DMS 273 (cell line): Measurements from ENCODE around the gene PCBP3.
"Not testable (repeated sequence)": the region's sequence is repeated elsewhere in the genome, so short reads cannot be mapped to it uniquely, and the experiment has no call there.

Experiments
- DNase-seq: peaks from one replicate; lab custom pipeline; 2025; ENCODE audit not compliant: unreplicated experiment; lab: John Stamatoyannopoulos, UW

Gene PCBP3

DNA sequence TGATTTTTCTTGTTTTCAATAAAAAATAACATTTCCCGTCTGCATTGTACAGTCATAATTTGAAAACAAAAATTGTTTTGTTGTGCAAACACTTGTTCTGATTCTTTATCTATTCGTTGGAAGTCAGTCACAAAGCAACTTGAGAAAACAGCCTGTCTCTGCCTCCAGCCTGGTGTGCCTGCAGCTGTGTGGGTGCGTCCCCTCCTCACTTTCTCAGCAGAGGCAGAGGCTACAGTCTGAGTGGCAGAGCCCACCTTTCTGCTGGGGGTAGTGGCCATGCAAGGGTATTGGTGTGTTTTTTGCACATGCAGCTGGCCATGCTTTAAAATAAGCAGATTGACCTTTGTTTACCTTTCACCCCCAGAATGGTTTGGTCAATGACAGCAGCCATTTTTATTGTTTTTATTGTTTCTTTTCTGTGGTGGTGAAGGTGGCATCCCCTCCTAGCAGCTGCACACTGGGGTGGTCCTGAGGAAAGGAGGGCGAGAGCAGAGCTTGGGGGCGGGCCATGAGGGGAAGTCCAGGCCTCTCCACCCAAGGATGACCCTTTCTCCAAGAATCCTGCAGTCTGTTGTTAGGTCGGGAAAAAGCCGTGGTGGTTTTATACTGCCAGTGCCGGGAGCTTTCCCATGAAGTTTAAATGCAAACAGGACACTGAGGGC is 159.6 kb downstream of the PCBP3 start:
- no peak for DNase-seq

DNA sequence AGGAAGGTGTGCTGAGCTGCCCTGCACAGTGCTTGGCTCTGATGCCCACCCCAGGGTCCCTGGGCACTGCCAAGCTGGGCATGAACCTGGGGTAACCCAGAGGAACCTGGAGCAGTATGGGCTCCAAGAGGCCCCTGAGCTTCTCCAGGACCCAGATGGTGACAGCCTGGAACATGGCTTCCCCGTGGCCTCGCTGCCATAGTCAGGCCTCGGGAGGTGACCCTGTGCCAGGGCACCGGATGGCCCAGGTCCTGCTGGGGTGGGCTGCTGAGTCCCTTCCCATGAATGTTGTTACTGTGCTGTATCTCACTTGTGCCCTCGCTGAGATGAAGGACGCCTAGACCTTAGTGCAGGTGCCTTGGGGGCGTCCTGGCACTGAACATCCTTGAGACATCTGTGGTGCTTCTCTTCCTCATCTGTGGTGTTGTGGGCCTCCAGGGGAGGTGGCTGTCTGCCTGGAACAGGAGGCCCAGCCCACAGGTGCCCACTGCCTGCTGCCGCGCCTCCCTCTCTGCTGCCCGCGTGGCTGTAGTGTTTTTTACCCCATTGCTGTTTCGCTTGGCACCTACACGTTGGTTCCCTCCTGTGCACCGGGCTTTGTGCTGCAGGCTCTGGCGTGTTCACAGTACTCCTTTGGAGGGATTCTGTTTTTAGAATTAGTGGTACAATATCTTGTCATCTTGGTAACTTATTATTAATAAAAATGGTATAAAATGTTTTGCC is 160.3 kb downstream of the PCBP3 start:
- no peak for DNase-seq

DNA sequence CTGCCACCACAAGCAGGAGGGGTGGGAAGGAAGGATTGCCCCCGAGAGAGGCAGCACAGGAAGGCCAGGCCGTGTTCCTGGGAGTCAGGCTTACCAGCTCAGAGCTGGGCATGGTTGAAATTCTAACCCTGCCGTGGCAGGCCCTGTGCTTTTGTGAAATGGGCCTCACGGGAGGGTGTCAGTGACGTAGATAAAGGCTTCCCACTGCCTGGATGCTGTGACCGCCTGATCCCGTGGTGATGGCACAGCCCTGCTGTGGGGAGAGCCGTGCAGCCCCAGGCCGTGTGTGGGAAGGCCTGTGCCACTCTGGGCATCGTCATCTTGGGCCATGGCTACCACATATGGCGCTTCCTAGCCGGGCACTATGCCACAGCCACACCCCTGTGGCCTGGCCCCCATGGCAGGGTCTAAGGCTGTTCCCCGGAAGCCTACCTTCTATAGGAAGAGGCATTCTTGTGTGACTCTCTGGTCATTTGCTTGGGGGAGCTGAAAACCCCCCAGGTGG is 161.3 kb downstream of the PCBP3 start:
- DNase-seq: no peak

DNA sequence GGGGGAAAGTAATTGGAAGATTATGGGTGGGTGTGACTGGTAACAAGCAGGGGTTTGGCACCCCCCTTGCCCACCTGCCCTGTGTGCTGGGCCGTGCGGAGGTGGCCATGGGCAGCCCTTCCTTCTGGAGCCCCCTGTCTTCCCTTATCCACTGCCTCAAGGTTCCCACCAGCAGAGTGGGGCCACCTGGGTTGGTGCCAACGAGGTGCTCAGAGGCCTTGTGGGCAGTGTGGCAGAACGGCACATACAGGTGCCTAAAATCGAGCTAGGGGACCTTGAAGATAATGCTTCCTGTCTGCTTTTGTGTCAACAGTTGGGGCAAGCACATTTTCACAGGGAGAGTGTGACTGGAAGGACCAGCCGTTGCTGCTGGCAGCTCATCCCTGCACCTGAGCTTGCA is 161.8 kb downstream of the PCBP3 start:
- DNase-seq: no peak

DNA sequence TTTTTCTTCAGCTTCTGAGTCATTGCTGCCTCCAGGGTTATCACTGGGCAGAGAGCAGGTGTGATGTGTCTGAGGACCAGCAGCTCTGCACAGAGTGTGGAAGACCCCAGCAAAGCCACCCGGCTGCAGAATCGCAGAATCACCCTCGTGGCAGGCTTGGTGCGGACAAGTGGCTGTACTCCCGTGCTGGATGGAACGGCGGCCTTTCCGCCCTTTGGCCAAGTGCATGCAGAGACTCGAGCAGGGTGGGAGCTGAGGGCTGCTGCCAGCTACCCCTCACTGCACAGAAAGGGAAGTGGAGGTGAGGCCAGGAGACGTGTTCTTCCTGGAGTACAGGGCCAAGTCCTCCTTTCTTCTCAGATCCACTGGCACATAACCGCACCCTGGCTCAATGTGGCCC is 162.5 kb downstream of the PCBP3 start:
- DNase-seq: no peak

DNA sequence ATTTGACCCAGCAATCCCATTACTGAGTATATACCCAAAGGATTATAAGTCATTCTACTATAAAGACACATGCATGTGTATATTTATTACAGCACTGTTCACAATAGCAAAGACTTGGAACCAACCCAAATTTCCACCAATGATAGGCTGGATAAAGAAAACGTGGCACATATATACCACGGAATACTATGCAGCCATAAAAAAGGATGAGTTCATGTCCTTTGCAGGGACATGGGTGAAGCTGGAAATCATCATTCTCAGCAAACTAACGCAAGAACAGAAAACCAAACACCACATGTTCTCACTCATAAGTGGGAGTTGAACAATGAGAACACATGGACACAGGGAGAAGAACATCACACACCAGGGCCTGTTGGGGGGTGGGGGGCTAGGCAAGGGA is 165.1 kb downstream of the PCBP3 start:
- DNase-seq: not testable (repeated sequence)

DNA sequence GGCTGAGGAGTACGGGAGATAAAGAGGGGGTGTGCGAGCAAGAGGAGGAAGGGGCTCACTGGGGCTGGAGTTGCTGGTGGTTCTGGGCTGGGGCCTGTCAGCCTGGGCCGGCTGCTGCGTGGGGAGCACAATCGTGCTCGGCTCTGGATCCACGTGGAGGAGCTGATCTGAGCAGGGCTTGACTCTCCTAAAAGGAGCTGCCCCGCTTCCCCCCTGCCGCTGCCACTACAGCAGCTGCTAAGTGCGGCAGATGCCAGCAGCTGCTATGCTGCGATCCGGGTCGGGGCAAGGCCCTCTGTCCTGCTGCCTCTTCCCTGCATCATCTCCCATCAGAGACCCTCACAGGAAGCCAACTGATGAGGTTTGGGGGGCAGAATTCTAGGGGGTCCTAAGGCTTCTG is 165.9 kb downstream of the PCBP3 start:
- DNase-seq: no peak

DNA sequence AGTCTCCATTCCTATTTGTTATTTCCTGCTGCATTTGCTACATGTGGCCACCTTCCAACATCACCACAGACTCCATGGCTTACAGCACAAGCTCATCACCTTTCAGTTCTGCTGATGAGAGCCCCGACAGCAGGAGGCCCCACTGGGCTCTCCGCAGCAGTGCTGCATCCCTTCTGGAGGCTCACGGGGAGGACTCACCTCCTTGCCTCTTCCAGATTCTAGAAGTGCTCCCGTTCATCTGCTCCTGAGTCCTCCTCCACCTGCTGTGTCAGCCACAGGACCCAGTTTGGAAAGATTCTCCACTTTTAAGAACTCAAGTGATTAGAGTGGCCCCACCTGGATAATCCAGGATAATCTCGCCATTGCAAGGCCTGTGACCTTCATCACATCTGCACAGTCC is 167.6 kb downstream of the PCBP3 start:
- no peak for DNase-seq

DNA sequence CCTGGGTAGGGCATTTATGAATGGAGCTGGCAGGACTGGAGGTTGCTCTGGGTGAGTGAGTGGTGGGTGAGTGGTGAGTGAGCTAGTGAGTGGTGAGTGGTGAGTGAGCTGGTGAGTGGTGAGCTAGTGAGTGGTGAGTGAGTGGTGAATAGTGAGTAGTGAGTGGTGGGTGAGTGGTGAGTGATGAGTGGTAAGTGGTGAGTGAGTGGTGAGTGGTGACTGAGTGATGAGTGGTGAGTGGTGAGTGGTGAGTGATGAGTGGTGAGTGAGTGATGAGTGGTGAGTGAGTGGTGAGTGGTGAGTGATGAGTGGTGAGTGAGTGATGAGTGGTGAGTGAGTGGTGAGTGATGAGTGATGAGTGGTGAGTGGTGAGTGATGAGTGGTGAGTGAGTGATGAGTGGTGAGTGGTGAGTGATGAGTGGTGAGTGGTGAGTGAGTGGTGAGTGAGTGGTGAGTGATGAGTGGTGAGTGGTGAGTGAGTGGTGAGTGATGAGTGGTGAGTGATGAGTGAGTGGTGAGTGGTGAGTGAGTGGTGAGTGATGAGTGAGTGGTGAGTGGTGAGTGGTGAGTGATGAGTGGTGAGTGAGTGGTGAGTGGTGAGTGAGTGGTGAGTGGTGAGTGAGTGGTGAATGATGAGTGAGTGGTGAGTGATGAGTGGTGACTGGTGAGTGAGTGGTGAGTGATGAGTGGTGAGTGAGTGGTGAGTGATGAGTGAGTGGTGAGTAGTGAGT is 170.8 kb downstream of the PCBP3 start:
- not testable (repeated sequence) for DNase-seq

DNA sequence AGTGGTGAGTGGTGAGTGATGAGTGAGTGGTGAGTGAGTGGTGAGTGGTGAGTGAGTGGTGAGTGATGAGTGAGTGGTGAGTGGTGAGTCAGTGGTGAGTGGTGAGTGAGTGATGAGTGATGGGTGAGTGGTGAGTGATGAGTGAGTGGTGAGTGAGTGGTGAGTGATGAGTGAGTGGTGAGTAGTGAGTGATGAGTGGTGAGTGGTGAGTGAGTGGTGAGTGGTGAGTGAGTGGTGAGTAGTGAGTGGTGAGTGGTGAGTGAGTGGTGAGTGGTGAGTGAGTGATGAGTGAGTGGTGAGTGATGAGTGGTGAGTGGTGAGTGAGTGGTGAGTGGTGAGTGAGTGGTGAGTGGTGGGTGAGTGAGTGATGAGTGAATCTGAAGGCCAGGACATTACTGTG is 172.3 kb downstream of the PCBP3 start:
- not testable (repeated sequence) for DNase-seq

DNA sequence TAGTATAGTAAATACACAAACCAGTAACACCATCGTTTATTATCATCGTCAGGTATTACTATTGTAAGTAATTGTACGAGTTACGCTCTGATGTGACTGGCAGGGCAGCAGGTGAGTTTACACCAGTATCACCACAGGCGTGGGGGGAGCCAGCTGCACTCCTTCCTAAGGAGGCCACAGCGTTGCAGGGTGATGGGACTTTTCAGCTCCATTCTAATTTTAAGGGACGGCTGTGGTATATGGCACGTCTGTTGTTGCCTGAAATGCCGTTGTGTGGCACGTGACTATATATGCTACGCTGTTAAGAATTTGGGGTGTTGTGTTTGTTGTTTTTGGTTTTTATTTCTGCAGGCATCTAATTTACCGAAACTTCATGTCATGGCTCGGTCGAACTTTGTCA is 173.3 kb downstream of the PCBP3 start:
- no peak for DNase-seq

DNA sequence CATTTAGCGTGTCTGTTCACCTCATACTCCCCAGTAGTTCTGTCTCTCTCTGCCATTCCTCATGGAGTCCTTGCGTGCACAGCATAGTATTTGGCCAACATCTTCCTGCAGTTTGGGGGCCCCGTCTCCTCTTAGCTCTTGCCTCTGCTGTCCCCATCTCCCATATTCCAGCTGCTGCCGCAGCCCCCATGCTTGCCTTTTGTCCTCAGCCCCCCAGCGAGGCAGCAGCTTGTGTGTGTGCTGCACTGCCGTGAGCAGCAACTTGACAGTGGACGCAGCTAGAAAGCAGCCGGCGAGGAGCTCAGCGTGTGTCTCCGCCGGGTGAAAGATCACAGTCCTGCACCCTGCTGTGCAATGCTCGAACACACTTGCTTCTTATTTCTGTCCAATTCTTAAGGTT is 173.8 kb downstream of the PCBP3 start:
- DNase-seq: no peak

DNA sequence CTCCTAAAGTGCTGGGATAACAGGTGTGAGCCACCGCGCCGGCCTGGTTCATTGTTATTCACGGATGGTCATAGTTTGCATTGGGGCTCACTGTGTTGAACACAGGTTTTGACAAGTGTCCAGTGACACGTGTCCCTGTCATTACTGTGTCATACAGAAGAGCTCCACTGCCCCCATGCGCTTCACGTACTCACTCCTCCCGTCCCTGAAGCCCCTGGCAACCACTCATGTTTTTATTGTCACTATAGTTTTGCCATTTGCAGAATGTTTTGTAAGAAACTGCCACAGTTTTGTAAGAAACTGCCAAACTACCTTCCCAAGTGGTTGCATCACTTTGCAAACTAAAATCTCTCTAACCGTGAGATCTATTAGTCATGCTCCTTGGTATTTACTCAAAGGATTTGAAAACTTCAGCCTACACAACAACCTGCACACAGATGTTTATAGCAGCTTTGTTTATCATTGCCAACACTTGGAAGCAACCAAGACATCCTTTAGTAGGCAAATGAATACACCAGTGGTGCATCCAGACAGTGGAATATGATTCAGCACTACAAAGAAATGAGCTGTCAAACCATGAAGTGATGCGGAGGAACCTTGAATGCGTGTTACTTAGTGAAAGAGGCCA is 174.9 kb downstream of the PCBP3 start:
- DNase-seq: no peak

DNA sequence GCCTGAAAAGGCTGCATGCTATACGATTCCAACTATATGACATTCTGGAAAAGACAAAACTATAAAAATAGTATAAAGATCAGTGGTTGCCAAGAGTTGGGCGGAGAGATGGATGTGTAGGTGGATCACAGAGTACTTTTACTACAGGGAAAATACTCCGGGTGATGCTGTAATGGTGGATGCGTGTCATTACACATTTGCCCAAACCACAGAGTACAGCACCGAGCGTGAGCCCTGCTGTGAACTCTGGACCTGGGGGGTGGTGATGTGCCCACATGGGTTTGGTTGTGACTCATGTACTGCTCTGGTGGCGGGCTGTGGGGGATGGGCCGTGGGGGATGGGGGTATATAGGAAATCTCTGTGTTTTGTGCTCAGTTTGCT is 175.4 kb downstream of the PCBP3 start:
- DNase-seq: peak; percentile 13

DNA sequence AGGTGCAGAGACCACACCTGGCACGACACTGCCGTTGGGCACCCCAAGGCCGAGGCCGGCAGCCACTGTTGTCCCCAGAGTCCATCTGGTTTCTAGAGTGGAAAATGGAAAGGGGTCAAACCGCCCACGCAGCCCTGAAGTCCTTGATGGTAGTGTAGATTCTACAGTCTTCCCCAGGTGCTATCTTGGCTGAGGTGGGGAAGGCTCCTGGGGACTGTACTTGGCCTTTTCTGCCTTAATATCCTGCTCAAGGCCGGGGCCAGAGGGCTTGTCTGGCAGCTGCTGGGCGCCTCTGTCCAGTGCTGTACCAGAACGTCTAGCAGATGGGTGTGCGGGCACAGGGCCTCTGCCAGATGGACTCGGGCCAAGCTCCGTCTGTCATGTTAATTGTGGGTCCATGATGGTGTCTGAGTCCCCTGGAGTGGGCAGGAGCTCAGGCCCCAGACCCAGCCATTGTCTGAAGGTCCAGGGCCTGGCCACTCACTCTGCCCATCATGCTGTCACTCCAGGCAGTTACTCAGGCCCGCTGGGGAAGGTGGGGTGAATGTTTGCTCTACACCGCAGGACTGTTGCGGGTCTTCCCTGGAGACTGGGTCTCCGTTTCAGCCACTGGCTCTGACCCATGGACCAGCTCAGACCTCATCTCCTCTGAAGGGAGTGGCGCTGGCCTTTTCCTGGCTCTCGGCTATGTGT is 176.1 kb downstream of the PCBP3 start:
- DNase-seq: peak; percentile 60

DNA sequence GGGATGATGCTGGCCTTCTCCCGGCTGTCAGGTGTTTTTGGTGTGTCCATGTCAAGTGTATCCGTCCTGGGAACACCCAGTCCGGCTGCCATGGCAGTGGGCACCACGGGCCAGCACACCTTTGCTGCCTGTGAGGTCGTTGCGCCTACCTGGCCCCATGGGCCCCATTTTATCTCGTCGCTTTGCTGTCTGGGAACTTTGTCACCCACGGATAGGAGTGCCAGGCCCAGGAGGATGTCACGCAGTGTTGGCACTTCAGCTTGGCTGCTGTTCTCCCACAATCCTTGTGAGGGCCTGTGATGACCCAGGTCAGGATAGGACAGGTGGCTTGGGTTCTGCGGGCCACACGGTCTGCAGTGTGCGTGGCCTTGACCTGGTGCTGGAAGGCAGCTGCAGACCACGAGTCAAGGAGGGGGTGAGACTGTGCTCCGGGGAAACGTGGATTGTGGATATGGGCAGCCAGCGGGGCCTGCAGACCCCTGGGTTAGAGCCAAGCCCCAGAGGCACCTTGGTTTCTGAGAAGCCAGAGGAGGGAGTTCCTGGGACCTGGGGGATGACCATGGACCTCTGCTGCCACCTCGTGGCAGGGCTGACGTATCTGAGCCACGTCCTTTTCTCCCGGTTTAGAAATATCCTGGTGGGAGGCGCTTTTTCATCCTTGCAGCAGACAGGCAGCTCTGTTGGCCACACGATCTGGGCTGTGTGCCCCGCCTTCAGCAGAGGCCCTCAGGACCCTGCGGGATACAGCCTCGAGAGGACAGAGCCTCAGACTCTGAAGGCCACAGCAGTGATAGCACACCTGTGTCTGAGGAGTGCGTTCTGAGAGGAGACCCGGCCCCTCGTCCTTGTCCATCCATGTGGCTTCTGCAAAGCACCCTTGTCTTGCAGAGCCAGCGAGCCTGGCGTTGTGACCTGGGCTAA is 176.9 kb downstream of the PCBP3 start:
- DNase-seq: peak; percentile 94

DNA sequence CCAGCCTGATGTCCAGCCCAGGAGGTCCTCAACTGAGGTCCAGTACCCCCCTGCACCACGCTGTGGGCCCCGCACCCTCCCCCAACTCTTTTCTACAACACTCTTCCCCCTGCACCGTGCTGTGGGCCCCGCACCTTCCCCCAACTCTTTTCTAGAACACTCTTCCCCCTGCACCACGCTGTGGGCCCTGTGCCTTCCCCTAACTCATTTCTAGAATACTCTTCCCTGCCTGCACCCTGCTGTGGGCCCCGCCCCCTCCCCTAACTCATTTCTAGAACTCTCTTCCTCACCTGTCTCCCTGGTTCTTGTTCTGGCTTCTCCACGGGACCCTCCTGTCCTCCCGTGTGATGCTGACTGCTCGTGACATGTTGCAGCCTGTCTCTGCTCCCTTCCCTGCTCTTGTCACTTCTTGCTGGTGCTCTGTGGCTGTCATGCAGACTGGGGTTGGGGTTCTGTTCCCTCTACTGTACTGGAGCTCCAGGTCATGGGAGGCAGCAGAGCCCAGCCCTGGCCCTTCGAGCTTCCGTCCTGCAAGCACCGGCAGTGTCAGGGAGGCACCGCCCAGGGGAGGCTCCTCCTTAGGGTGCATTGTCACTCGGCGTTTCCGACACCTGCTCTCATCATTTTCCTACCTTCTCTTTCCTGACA is 177.9 kb downstream of the PCBP3 start:
- DNase-seq: no peak

DNA sequence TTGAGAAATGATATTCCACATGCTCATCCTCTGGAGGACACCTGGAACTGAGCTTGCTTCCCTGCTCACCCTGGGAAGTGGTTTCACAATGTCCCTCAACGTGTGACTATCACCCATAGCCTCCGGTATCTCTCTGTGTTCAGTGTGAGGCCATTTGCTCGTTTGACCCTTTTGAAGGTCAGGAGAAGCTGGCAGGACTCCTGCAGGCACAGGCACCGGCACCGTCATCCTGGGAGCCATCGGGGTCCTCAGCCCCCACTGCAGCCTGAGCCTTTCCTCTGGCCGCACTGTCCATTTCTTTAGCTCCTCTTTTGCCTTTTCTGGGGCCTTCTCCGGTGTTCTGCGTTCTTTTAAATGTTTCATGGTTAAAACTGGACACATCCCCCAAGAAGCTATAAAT is 178.5 kb downstream of the PCBP3 start:
- no peak for DNase-seq

DNA sequence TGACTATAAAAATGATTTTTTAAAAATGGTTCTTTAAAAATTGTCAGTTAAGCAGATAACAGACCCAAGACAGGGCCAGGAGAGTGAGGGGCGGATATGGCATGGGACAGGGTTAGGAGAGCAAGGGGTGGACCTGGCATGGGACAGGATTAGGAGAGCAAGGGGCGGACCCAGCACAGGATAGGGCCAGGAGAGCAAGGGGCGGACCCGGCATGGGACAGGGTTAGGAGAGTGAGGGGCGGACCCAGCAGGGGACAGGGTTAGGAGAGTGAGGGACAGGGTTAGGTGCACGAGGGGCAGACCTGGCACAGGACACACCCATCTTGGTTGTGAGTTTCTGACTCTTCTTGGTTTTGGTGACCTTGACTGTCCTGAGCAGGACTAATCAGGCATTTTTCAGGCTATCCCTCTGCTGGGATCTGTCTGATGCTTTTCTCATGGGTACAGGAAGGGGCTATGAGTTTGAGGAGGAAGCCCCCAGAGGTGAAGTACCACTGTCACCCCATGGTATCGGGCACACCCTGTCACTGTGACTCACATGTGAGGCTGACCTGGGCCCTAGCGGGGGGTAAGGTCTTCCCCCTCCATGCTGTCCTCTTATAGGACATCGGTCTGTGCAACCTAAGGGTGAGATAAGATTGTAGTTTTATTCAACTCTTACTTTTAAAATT is 179.0 kb downstream of the PCBP3 start:
- no peak for DNase-seq
